Endothelial cell of umbilical vein (primary cell): ENCODE results near the gene TSHZ3. TPM values are rescaled to one million over a fixed set of nuclear protein-coding genes. Genes with fewer than 3 reads are reported as not detected.

Experiments used
- BruUV-seq: library from RNA; stranded (reverse); fragments of 400-500 nt; replicated peaks from 2 replicates; lab custom pipeline; 2021; lab: Mats Ljungman, UMichigan
- CTCF ChIA-PET: fragments of 300-600, 350-600 bp; sonication (Branson Sonifier 250); formaldehyde crosslinking; loops from one replicate; lab custom pipeline; 2021; ENCODE audit warnings: antibody characterized with exemption, inconsistent platforms; lab: Charles Lee
- POLR2A ChIA-PET: fragments of 300-600, 350-600 bp; sonication (Branson Sonifier 250); formaldehyde crosslinking; loops from one replicate; lab custom pipeline; 2021; ENCODE audit warnings: antibody characterized with exemption, inconsistent platforms; lab: Charles Lee
- DNase-seq: peaks from one replicate; pipeline ENCODE4 v3.0.0-alpha.2; 2011; ENCODE audit warnings: low read depth, low spot score
- FAIRE-seq: peaks from 2 replicates; lab custom pipeline; 2011; peaks lifted over from hg19 to GRCh38; lab: Jason Lieb, UNC
- H2AFZ ChIP-seq: 2 replicates; pipeline ENCODE4 v1.6.0; 2012; ENCODE audit warnings: low read depth, low read length, control low read depth, inconsistent platforms
- H3K27ac ChIP-seq: 2 replicates; pipeline ENCODE4 v1.5.1; 2011; ENCODE audit warnings: low read depth, mild to moderate bottlenecking, control low read depth, low read length, moderate library complexity; ENCODE audit not compliant: insufficient read depth
- H3K27me3 ChIP-seq, 2 experiments: 2 replicates each; pipeline versions ENCODE4 v1.6.0 to v1.6.1; 2011; ENCODE audit warnings: low read length in 2 of 2, mixed read lengths in 1 of 2; ENCODE audit not compliant: control insufficient read depth in 2 of 2, insufficient read depth in 2 of 2
- H3K36me3 ChIP-seq, 2 experiments: 2 replicates in 1 of 2; 3 replicates in 1 of 2; pipeline ENCODE4 v1.5.1; 2011; ENCODE audit warnings: low read length in 2 of 2, mild to moderate bottlenecking in 1 of 2, moderate library complexity in 1 of 2; ENCODE audit not compliant: control insufficient read depth in 2 of 2, insufficient read depth in 2 of 2; ENCODE audit errors: extremely low read depth in 1 of 2
- H3K4me1 ChIP-seq: 3 replicates; pipeline ENCODE4 v1.5.1; 2011; ENCODE audit warnings: mild to moderate bottlenecking, low read length; ENCODE audit not compliant: control insufficient read depth, insufficient read depth; ENCODE audit errors: extremely low read depth
- H3K4me2 ChIP-seq: 2 replicates; pipeline ENCODE4 v1.6.1; 2011; ENCODE audit warnings: low read length, control low read depth, mixed read lengths; ENCODE audit not compliant: insufficient read depth
- H3K4me3 ChIP-seq, 3 experiments: fragments of 200-600 bp in 1 of 3; sonication (generic), shearing (Covaris generic) in 1 of 3; replicated peaks in 1 of 3; 2 replicates each; pipeline ENCODE4 v1.5.1; 2011 to 2016; ENCODE audit warnings: control low read depth in 3 of 3, low read length in 3 of 3, mild to moderate bottlenecking in 2 of 3, inconsistent platforms in 1 of 3, low read depth in 1 of 3, moderate library complexity in 1 of 3; ENCODE audit not compliant: insufficient read depth in 1 of 3
- H3K79me2 ChIP-seq: 2 replicates; pipeline ENCODE4 v1.6.0; 2012; ENCODE audit warnings: low read length, inconsistent platforms; ENCODE audit not compliant: control insufficient read depth, insufficient read depth
- H3K9ac ChIP-seq: replicated peaks from 2 replicates; pipeline ENCODE3; 2011; ENCODE audit warnings: low read length, control low read depth; ENCODE audit not compliant: insufficient read depth; ENCODE audit errors: extremely low read depth
- H3K9me1 ChIP-seq: replicated peaks from 3 replicates; pipeline ENCODE4 v1.6.0; 2011; ENCODE audit warnings: mild to moderate bottlenecking, low read length; ENCODE audit not compliant: control insufficient read depth, insufficient read depth; ENCODE audit errors: extremely low read depth
- H3K9me3 ChIP-seq: replicated peaks from 2 replicates; pipeline ENCODE4 v1.5.1; 2012; ENCODE audit warnings: low read length, inconsistent platforms; ENCODE audit not compliant: control insufficient read depth, insufficient read depth
- H4K20me1 ChIP-seq: replicated peaks from 2 replicates; pipeline ENCODE3; 2011; ENCODE audit warnings: mild to moderate bottlenecking, low read length; ENCODE audit not compliant: control insufficient read depth, insufficient read depth; ENCODE audit errors: extremely low read depth
- CTCF ChIP-seq, 2 donors: IDR thresholded peaks; 1 replicate in 1 of 2; 2 replicates in 1 of 2; pipeline ENCODE4 v1.5.1; 2011; ENCODE audit warnings: low read length in 2 of 2, mild to moderate bottlenecking in 2 of 2, moderate library complexity in 2 of 2, control low read depth in 1 of 2, inconsistent platforms in 1 of 2, low read depth in 1 of 2; ENCODE audit not compliant: insufficient read depth in 1 of 2; ENCODE audit errors: extremely low read depth in 1 of 2
- GATA2 ChIP-seq: IDR thresholded peaks from 2 replicates; pipeline ENCODE4 v1.7.0; 2011; ENCODE audit warnings: low read depth, mild to moderate bottlenecking, moderate library complexity, mixed read lengths, low read length; ENCODE audit not compliant: insufficient read length, insufficient read depth
- POLR2AphosphoS5 ChIP-seq: IDR thresholded peaks from 2 replicates; pipeline ENCODE4 v1.6.1; 2012; ENCODE audit warnings: low read depth, mild to moderate bottlenecking, control low read depth, low read length, moderate library complexity; ENCODE audit not compliant: insufficient read depth
- dilution Hi-C: fragments of 300-500 bp; cut with MboI; formaldehyde crosslinking; loops from one replicate; pipeline ENCODE4 v1.15.0; 2019; ENCODE audit warnings: low sequenced_read_pairs; ENCODE audit not compliant: extremely low pct_ligation_motif_present
- intact Hi-C: fragments of 100-400 bp; cut with micrococcal nuclease; formaldehyde crosslinking; loops from one replicate; pipeline ENCODE4 v1.10.0; 2022
- polyA plus RNA-seq, 4 experiments: library from polyadenylated mRNA; depleted of rRNA in 3 of 4; stranded (reverse) in 3 of 4; unstranded in 1 of 4; fragments of >200 nt; gene quantifications; 2 replicates each; pipeline versions ENCODE4 v1.2.1 to v1.2.3, GENCODE V29; 2011 to 2012; ENCODE audit warnings: missing spikeins in 1 of 4
- total RNA-seq: library from RNA; stranded (reverse); gene quantifications from 2 replicates; pipeline ENCODE4 v1.2.3, GENCODE V29; 2021

The TSHZ3 gene
- total and polyA plus RNA-seq, 2 donors (not counting 3 experiments of a cell fraction or from before 2014, with no cell fraction given) = 1.2 to 6.2 TPM

GRCh38 chr19:31270897-31271296 lies 78.3 kb downstream of the TSHZ3 start:
- ChIA-PET POLR2A (no interaction called here), CTCF (no interaction called here)
- no peak overlapping the region for H3K4me2 ChIP-seq
- no peaks in the 10 kb centered on the region for H3K36me3 ChIP-seq
- H3K79me2 ChIP-seq = no peaks in the 10 kb centered on the region
- H3K9me3 ChIP-seq = no peaks in the 10 kb centered on the region
- no peaks in the 10 kb centered on the region for H3K9me1 ChIP-seq
- dilution Hi-C loops (no loop called here), intact Hi-C loops (no loop called here)
- DNase-seq (no peak), FAIRE-seq (no peak)
- H3K9ac ChIP-seq = no peak overlapping the region
- no peaks in the 10 kb centered on the region for H4K20me1 ChIP-seq
- H3K27ac ChIP-seq = no peak overlapping the region
- H3K27me3 ChIP-seq = no peaks in the 10 kb centered on the region
- H3K4me3 ChIP-seq = no peak overlapping the region
- no peaks in the 10 kb centered on the region for H3K4me1 ChIP-seq
- no TSS peak for BruUV-seq
- H2AFZ ChIP-seq = no peak overlapping the region
- no peak for TF ChIP-seq CTCF (IDR thresholded peaks at IDR 0.05; ENCODE audit: extremely low read depth in 1 of 2, insufficient read depth in 1 of 2, low read depth in 1 of 2, low read length in 2 of 2)

- H3K4me3 ChIP-seq = no peak overlapping the region
- H3K4me1 ChIP-seq = no peaks in the 10 kb centered on the region
- BruUV-seq = no TSS peak
- H3K27ac ChIP-seq = no peak overlapping the region
- FAIRE-seq = no peak
- no peak overlapping the region for H3K4me2 ChIP-seq
- no peaks in the 10 kb centered on the region for H3K9me1 ChIP-seq
- H3K27me3 ChIP-seq = no peaks in the 10 kb centered on the region
- H3K9ac ChIP-seq = no peak overlapping the region
- no peaks in the 10 kb centered on the region for H3K36me3 ChIP-seq
- intact Hi-C loops (no loop called here), dilution Hi-C loops (no loop called here)
- no peaks in the 10 kb centered on the region for H3K9me3 ChIP-seq
- no peak for TF ChIP-seq POLR2AphosphoS5
- TF ChIP-seq GATA2 = no peak
- ChIA-PET POLR2A (no interaction called here), CTCF (no interaction called here)
- no peak overlapping the region for H2AFZ ChIP-seq
- no peaks in the 10 kb centered on the region for H4K20me1 ChIP-seq
- no peak for DNase-seq
- H3K79me2 ChIP-seq = no peaks in the 10 kb centered on the region
Observed at GRCh38 chr19:31269425-31270127, 79.7 kb downstream of the TSHZ3 start.
